HCT116 (cell line): ENCODE data around the gene WDR37. TPM values are rescaled to one million over a fixed set of nuclear protein-coding genes. Genes with fewer than 3 reads are reported as not detected.

Experiments used
- ATAC-seq: fragments of 200-7000 bp; cut with Tn5 transposase; 2 replicates; pipeline ENCODE4 v1.9.1; 2020; ENCODE audit warnings: mild to moderate bottlenecking, moderate library complexity
- BruUV-seq: library from RNA; stranded (reverse); fragments of 400-500 nt; replicated peaks from 2 replicates; lab custom pipeline; 2021; lab: Mats Ljungman, UMichigan
- CTCF ChIA-PET: fragments of 300-600 bp; sonication (Branson Sonifier 250); formaldehyde crosslinking; loops from one replicate; lab custom pipeline; 2021; ENCODE audit warnings: antibody characterized with exemption; lab: Charles Lee
- POLR2A ChIA-PET: fragments of 300-600, 350-600 bp; sonication (Branson Sonifier 250); formaldehyde crosslinking; loops from one replicate; lab custom pipeline; 2021; ENCODE audit warnings: antibody characterized with exemption; lab: Charles Lee
- RAD21 ChIA-PET, 2 experiments: fragments of 300-600 bp; sonication (Branson Sonifier 250); formaldehyde crosslinking; loops; one replicate each; lab custom pipeline; 2023; ENCODE audit warnings: low total read pairs in 2 of 2; ENCODE audit not compliant: uncharacterized antibody in 2 of 2, unreplicated experiment in 2 of 2, low non-redundant PET in 1 of 2; lab: Charles Lee
- DNase-seq: peaks from one replicate; pipeline ENCODE4 v3.0.0-alpha.2; 2010; ENCODE audit warnings: low read depth, low spot score
- H2AFZ ChIP-seq: fragments of 200-600 bp; shearing (Covaris generic), sonication (generic); 2 replicates; pipeline ENCODE4 v1.6.1; 2017; ENCODE audit warnings: low read depth, mixed run types, mixed read lengths, antibody characterized with exemption, low read length; ENCODE audit not compliant: poor library complexity, severe bottlenecking
- H3K27ac ChIP-seq: 2 replicates; pipeline ENCODE4 v1.5.1; 2012; ENCODE audit warnings: low read depth, low read length
- H3K27me3 ChIP-seq: fragments of 200-600 bp; sonication (generic); 2 replicates; pipeline ENCODE4 v1.6.1; 2016; ENCODE audit warnings: mixed run types, low read length, mixed read lengths; ENCODE audit not compliant: insufficient read depth
- H3K36me3 ChIP-seq, 2 experiments: fragments of 200-500 bp in 1 of 2; fragments of 200-600 bp in 1 of 2; sonication (Bioruptor generic) in 1 of 2; sonication (generic) in 1 of 2; 2 replicates each; pipeline versions ENCODE4 v1.5.1 to v1.6.1; 2014 to 2016; ENCODE audit warnings: low read length in 2 of 2, inconsistent platforms in 1 of 2, mixed read lengths in 1 of 2, mixed run types in 1 of 2; ENCODE audit not compliant: insufficient read depth in 2 of 2, control insufficient read depth in 1 of 2
- H3K4me1 ChIP-seq, 2 experiments: fragments of 200-600 bp in 1 of 2; sonication (generic) in 1 of 2; 2 replicates each; pipeline versions ENCODE4 v1.5.1 to v1.6.1; 2012 to 2017; ENCODE audit warnings: low read length in 2 of 2, inconsistent platforms in 1 of 2, mild to moderate bottlenecking in 1 of 2, mixed read lengths in 1 of 2, mixed run types in 1 of 2, moderate library complexity in 1 of 2; ENCODE audit not compliant: insufficient read depth in 2 of 2, control insufficient read depth in 1 of 2
- H3K4me2 ChIP-seq: fragments of 200-600 bp; sonication (generic); 2 replicates; pipeline ENCODE4 v1.6.1; 2017; ENCODE audit warnings: mixed run types, low read length, mixed read lengths
- H3K4me3 ChIP-seq, 2 experiments: fragments of 200-600 bp in 1 of 2; sonication (generic) in 1 of 2; replicated peaks in 1 of 2; 2 replicates each; pipeline ENCODE4 v1.5.1; 2011 to 2016; ENCODE audit warnings: low read length in 2 of 2, control low read depth in 1 of 2, low read depth in 1 of 2, mild to moderate bottlenecking in 1 of 2, mixed read lengths in 1 of 2, mixed run types in 1 of 2
- H3K79me2 ChIP-seq: fragments of 200-600 bp; sonication (generic); 2 replicates; pipeline ENCODE4 v1.6.1; 2017; ENCODE audit warnings: mild to moderate bottlenecking, mixed run types, low read length, moderate library complexity, mixed read lengths; ENCODE audit not compliant: insufficient read depth
- H3K9ac ChIP-seq: fragments of 200-600 bp; sonication (generic); 2 replicates; pipeline ENCODE4 v1.6.1; 2016; ENCODE audit warnings: low read length, mixed read lengths
- H3K9me2 ChIP-seq: fragments of 200-600 bp; sonication (generic), shearing (Covaris generic); 2 replicates; pipeline ENCODE4 v1.6.1; 2017; ENCODE audit warnings: mixed run types, mild to moderate bottlenecking, moderate library complexity; ENCODE audit not compliant: insufficient read depth
- H3K9me3 ChIP-seq, 2 experiments: fragments of 200-500 bp in 1 of 2; fragments of 200-600 bp in 1 of 2; sonication (Bioruptor generic) in 1 of 2; sonication (generic) in 1 of 2; 2 replicates each; pipeline ENCODE4 v1.6.1; 2014 to 2017; ENCODE audit warnings: low read length in 2 of 2, mixed read lengths in 2 of 2, inconsistent platforms in 1 of 2, low read depth in 1 of 2, mild to moderate bottlenecking in 1 of 2, mixed run types in 1 of 2, moderate library complexity in 1 of 2; ENCODE audit not compliant: control insufficient read depth in 1 of 2, insufficient read depth in 1 of 2
- H4K20me1 ChIP-seq: fragments of 200-600 bp; sonication (generic), shearing (Covaris generic); 2 replicates; pipeline ENCODE4 v1.6.1; 2017; ENCODE audit warnings: mixed run types, mild to moderate bottlenecking, moderate library complexity; ENCODE audit not compliant: insufficient read depth
- ATF3 ChIP-seq: IDR thresholded peaks from 2 replicates; pipeline ENCODE4 v1.6.1; 2012
- CEBPB ChIP-seq: IDR thresholded peaks from 2 replicates; pipeline ENCODE4 v1.6.1; 2012; ENCODE audit warnings: low read depth
- EGR1 ChIP-seq: IDR thresholded peaks from 2 replicates; pipeline ENCODE4 v1.6.1; 2012; ENCODE audit warnings: low read depth
- EZH2 ChIP-seq: fragments of 200-600 bp; sonication (generic); IDR thresholded peaks from 2 replicates; pipeline ENCODE4 v1.6.1; 2017; ENCODE audit warnings: antibody characterized with exemption, mixed run types
- MAX ChIP-seq: IDR thresholded peaks from 2 replicates; pipeline ENCODE4 v1.6.1; 2012
- SIN3A ChIP-seq: IDR thresholded peaks from 2 replicates; pipeline ENCODE4 v1.6.1; 2012; ENCODE audit warnings: low read depth
- SP1 ChIP-seq: IDR thresholded peaks from 2 replicates; pipeline ENCODE4 v1.6.1; 2012; ENCODE audit warnings: low read depth
- SRF ChIP-seq: IDR thresholded peaks from 2 replicates; pipeline ENCODE4 v1.6.1; 2012; ENCODE audit warnings: low read depth
- TCF7L2 ChIP-seq: IDR thresholded peaks from 2 replicates; pipeline ENCODE4 v1.7.0; 2011; ENCODE audit warnings: borderline replicate concordance, inconsistent platforms; ENCODE audit not compliant: insufficient read depth, insufficient read length; ENCODE audit errors: extremely low read depth
- ZNF274 ChIP-seq: fragments of 200-500 bp; sonication (Bioruptor generic); IDR thresholded peaks from 2 replicates; pipeline ENCODE4 v1.6.1; 2014; ENCODE audit warnings: mild to moderate bottlenecking, low read depth, low read length, inconsistent platforms
- intact Hi-C: fragments of 100-400 bp; cut with micrococcal nuclease; formaldehyde crosslinking; loops from 2 replicates; pipeline ENCODE4 v1.10.0; 2022
- total RNA-seq: library from RNA; stranded (reverse); gene quantifications from one replicate; pipeline ENCODE4 v1.2.1, GENCODE V29; 2021; ENCODE audit not compliant: unreplicated experiment
- TF ChIP-seq, protein P1 (sequence below): IDR thresholded peaks from 2 replicates; pipeline ENCODE4 v1.6.1; 2011; ENCODE audit warnings: mild to moderate bottlenecking, low read length, moderate library complexity; ENCODE audit not compliant: insufficient replicate concordance; ENCODE audit errors: extremely low read depth

WDR37 gene
- total RNA-seq, 1 experiment from 2014 or later: 9.1 TPM

GRCh38 chr10:1127629-1128028, 71.4 kb downstream of the WDR37 start:
- peaks cover 4 to 10% of the 10 kb centered on the region in 2 experiments; a peak in 3 of 4 replicates for H3K36me3 ChIP-seq

DNA sequence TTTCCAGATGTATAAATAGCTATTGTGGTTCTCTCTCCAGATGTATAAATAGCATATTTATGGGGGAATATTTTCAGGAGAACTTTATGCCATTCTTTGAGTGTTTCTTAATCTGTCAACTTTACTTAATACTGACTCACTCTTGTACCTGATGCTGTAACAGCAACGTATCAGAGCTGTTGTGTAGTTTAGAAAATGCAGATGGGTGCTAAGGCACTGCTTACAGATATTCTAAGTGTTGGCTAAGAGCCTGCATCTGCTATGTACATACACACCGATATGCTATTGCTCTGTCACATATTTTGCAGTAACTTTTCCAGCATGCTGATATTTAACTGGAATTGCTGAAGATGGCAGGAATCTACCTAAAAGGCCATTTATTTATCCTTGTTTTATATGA, 71.9 kb downstream of the WDR37 start:
- Histone ChIP-seq H3K9me2 (no peaks in the 10 kb centered on the region), H3K79me2 (0 out of 2 replicates have a peak, but pooled peaks cover 2% of the 10 kb centered on the region), H3K4me1 (no peaks in the 10 kb centered on the region), H3K27ac (no peak overlapping the region), H4K20me1 (no peaks in the 10 kb centered on the region), H3K4me2 (no peak overlapping the region), H3K9ac (no peak overlapping the region), H3K27me3 (no peaks in the 10 kb centered on the region), H3K4me3 (no peak overlapping the region), H2AFZ (no peak overlapping the region), H3K9me3 (no peaks in the 10 kb centered on the region), H3K36me3 (peaks cover 4 to 9% of the 10 kb centered on the region in 2 experiments; a peak in 3 of 4 replicates)
- ChIA-PET RAD21 (no interaction called here), POLR2A (no interaction called here), CTCF (no interaction called here)
- intact Hi-C loops: no loop called here
- no peak for ATAC-seq
- DNase-seq: no peak
- no TSS peak for BruUV-seq
- TF ChIP-seq TCF7L2: no peak
- TF ChIP-seq EZH2: no peak
- no peak for TF ChIP-seq ZNF274
- TF ChIP-seq, protein P1, sequence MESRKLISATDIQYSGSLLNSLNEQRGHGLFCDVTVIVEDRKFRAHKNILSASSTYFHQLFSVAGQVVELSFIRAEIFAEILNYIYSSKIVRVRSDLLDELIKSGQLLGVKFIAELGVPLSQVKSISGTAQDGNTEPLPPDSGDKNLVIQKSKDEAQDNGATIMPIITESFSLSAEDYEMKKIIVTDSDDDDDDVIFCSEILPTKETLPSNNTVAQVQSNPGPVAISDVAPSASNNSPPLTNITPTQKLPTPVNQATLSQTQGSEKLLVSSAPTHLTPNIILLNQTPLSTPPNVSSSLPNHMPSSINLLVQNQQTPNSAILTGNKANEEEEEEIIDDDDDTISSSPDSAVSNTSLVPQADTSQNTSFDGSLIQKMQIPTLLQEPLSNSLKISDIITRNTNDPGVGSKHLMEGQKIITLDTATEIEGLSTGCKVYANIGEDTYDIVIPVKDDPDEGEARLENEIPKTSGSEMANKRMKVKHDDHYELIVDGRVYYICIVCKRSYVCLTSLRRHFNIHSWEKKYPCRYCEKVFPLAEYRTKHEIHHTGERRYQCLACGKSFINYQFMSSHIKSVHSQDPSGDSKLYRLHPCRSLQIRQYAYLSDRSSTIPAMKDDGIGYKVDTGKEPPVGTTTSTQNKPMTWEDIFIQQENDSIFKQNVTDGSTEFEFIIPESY: no peak
- TF ChIP-seq SRF: no peak
- TF ChIP-seq SIN3A: no peak
- no peak for TF ChIP-seq EGR1
- no peak for TF ChIP-seq MAX
- no peak for TF ChIP-seq SP1
- no peak for TF ChIP-seq CEBPB

More at GRCh38 chr10:1127629-1128028, 71.4 kb downstream of the WDR37 start:
- Histone ChIP-seq H4K20me1 (no peaks in the 10 kb centered on the region), H2AFZ (no peak overlapping the region), H3K4me1 (no peaks in the 10 kb centered on the region), H3K27me3 (no peaks in the 10 kb centered on the region), H3K4me2 (no peak overlapping the region), H3K79me2 (0 out of 2 replicates have a peak, but pooled peaks cover 2% of the 10 kb centered on the region), H3K27ac (no peak overlapping the region), H3K9ac (no peak overlapping the region), H3K9me3 (no peaks in the 10 kb centered on the region), H3K4me3 (no peak overlapping the region), H3K9me2 (no peaks in the 10 kb centered on the region)
- intact Hi-C loops: no loop called here
- ChIA-PET POLR2A (no interaction called here), CTCF (no interaction called here), RAD21 (no interaction called here)
- no TSS peak for BruUV-seq
- no peak for TF ChIP-seq ATF3
- TF ChIP-seq TCF7L2: no peak
- TF ChIP-seq, protein P1: no peak
- no peak for DNase-seq
- no peak for ATAC-seq
